Thoracic aorta (tissue), 2 donors: ENCODE measurements around the gene PARN. TPM values are rescaled to one million over a fixed set of nuclear protein-coding genes. Genes with fewer than 3 reads are reported as not detected.
"Not testable (repeated sequence)": the region's sequence is repeated elsewhere in the genome, so short reads cannot be mapped to it uniquely, and the experiment has no call there.

Experiments used
- ATAC-seq: fragments of 150-250 bp; one replicate; pipeline ENCODE4 v1.8.0; 2017; ENCODE audit warnings: low read depth; ENCODE audit not compliant: insufficient number of reproducible peaks, low FRiP score
- DNase-seq: peaks from one replicate; pipeline ENCODE4 v3.0.0-alpha.2; 2020; ENCODE audit warnings: low spot score
- H3K27ac ChIP-seq, 2 donors: fragments of 200-600 bp; sonication (generic); 1 replicate in 1 of 2; 2 replicates in 1 of 2; pipeline ENCODE4 v1.5.1; 2016; ENCODE audit warnings: mild to moderate bottlenecking in 2 of 2, moderate library complexity in 2 of 2
- H3K27me3 ChIP-seq: fragments of 200-600 bp; sonication (generic); replicated peaks from 2 replicates; pipeline ENCODE4 v1.6.0; 2016; ENCODE audit warnings: mild to moderate bottlenecking; ENCODE audit not compliant: insufficient read depth
- H3K36me3 ChIP-seq: fragments of 200-600 bp; sonication (generic); one replicate; pipeline ENCODE4 v1.5.1; 2016
- H3K4me1 ChIP-seq, 2 donors: fragments of 200-600 bp; sonication (generic); 1 replicate in 1 of 2; 2 replicates in 1 of 2; pipeline versions ENCODE4 v1.5.1 to v1.6.0; 2016; ENCODE audit warnings: low read depth in 2 of 2, mild to moderate bottlenecking in 1 of 2; ENCODE audit not compliant: control insufficient read depth in 1 of 2
- H3K4me3 ChIP-seq: fragments of 200-600 bp; sonication (generic); 2 replicates; pipeline ENCODE4 v1.5.1; 2016; ENCODE audit warnings: mild to moderate bottlenecking
- H3K9me3 ChIP-seq: fragments of 200-600 bp; sonication (generic); 2 replicates; pipeline ENCODE4 v1.5.1; 2016
- total RNA-seq, 2 donors: library from RNA; depleted of rRNA; stranded (reverse); fragments of >200 nt; gene quantifications; one replicate each; pipeline versions ENCODE4 v1.1.0 to v1.2.3, GENCODE V29; 2016
- TF ChIP-seq, protein P1 (sequence below): fragments of 200-600 bp; sonication (generic); IDR thresholded peaks from one replicate; pipeline ENCODE4 v1.5.1; 2019; ENCODE audit warnings: antibody characterized with exemption

The PARN gene
- total RNA-seq, 2 donors from 2014 or later = 51.0 to 66.7 TPM

DNA sequence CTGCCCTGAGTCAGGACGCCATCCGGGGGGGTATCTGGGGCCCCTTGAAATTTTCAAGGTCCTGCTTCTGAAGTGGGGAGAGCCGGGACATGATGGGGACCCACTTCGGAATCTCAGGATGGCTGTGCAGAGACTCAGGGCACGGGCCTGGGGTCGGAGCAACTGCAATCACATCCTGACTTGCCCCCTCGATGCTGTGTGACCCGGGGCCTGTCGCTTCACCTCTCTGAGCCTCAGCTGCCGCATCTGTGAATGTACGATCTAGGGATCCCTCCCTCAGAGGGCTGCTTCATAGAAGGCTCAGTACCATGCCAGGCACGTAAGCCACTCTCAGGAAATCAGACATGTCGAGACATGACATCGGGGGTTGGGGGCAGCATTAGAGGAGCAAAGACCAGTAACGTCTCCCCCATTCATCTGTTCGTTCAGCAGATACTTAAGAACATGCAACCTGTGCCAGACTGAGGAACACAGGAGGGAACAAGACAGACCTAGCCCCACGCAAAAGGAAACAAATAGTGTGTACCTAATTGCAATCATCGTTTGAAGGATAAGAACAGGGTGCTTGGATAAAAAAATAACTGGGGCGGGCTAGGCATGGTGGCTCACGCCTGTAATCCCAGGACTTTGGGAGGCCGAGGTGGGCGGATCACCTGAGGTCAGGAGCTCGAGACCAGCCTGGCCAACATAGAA, 229.6 kb downstream of the PARN start:
- Histone ChIP-seq H3K9me3 (no peaks in the 10 kb centered on the region), H3K4me1 (peaks cover 18 to 43% of the 10 kb centered on the region in 2 donors), H3K4me3 (peak overlapping the region; percentile 53), H3K27me3 (no peaks in the 10 kb centered on the region), H3K27ac (peak overlapping the region; percentile 80 to 90), H3K36me3 (no peaks in the 10 kb centered on the region)
- no peak for DNase-seq
- TF ChIP-seq, protein P1, sequence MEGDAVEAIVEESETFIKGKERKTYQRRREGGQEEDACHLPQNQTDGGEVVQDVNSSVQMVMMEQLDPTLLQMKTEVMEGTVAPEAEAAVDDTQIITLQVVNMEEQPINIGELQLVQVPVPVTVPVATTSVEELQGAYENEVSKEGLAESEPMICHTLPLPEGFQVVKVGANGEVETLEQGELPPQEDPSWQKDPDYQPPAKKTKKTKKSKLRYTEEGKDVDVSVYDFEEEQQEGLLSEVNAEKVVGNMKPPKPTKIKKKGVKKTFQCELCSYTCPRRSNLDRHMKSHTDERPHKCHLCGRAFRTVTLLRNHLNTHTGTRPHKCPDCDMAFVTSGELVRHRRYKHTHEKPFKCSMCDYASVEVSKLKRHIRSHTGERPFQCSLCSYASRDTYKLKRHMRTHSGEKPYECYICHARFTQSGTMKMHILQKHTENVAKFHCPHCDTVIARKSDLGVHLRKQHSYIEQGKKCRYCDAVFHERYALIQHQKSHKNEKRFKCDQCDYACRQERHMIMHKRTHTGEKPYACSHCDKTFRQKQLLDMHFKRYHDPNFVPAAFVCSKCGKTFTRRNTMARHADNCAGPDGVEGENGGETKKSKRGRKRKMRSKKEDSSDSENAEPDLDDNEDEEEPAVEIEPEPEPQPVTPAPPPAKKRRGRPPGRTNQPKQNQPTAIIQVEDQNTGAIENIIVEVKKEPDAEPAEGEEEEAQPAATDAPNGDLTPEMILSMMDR = no peak
- ATAC-seq = no peak

DNA sequence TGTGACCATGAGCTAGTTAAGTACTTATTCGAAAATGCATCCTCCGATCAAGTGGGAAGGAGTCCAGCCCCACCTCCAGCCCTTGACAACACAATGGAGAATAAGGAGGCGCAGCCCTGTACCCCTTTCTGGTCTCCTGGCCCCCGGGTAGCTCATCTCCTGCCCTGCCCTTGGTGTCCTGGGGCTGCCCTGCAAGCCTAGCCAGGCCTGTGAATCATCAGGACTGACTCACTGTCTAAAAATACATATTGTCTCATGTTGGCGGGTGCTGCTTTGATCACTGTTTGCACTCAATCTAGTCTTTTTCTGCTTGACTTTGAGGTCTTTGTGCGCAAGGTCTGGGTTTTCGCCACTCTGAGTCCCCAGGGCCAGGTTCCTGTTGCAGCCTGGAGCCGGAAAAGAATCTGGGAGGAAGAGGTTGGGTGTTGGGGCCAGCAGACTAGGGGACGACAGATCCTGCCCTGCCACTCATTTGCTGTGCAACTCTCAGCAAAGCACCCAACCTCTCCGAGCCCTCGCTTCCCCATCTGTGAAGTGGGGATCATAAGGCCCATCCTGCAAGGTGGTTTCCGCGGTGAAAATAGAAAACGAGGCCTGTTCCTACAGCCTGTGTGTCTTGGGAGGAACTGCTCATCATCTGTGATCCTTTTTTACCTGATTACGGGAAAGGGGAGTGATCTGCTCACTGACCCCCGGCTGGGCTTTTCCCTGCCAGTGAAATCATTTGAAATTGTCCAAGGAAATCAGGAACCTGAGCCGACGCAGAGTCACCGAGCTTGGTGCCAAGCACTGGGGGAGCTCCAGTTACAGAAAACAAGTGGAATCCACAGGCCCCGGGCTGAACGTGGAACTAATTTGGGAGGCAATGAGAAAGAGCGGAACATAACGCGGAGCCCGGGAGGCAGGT, 230.4 kb downstream of the PARN start:
- Histone ChIP-seq H3K27ac (peak overlapping the region; percentile 80 to 90), H3K4me3 (peak overlapping the region; percentile 53), H3K4me1 (peaks cover 18 to 43% of the 10 kb centered on the region in 2 donors), H3K27me3 (no peaks in the 10 kb centered on the region), H3K9me3 (no peaks in the 10 kb centered on the region), H3K36me3 (no peaks in the 10 kb centered on the region)
- TF ChIP-seq, protein P1 = no peak
- ATAC-seq = peak; percentile 89
- peak; percentile 57 for DNase-seq

DNA sequence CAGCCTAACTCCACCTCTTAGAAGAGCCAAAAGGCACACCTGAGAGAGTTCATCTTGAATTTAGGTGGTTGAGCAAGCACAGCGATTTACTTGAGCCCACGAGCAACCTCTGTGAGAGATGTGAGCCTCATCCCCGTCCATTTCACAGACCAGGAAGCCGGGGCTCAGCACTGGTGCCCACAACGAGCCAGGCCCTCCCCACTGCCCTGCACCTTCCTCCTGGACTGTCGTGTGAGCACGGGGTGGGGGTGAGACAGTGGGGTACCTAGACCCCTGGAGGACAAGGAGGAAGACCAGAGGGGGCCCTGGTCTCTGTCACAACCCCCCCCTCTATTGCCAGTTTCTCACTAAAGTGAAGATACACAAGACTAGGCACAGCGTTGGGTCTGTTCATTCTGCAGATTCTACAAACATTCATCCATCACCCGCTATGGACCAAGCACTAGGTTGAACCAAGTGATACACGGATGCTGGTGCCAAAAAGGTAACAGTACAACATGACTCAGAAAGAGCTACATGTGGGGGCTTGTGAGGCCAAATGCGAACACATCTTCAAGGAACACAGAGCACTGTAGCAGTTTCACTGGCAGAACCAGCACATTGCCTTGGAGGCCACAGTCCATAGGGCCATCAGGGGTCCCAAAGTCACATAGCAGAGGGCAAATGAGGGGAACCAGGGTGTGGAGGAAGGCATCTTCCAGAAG, 231.9 kb downstream of the PARN start:
- Histone ChIP-seq H3K9me3 (no peaks in the 10 kb centered on the region), H3K27ac (no peak overlapping the region), H3K4me3 (no peak overlapping the region), H3K4me1 (peaks cover 18 to 43% of the 10 kb centered on the region in 2 donors), H3K36me3 (no peaks in the 10 kb centered on the region), H3K27me3 (no peaks in the 10 kb centered on the region)
- TF ChIP-seq, protein P1 = no peak
- DNase-seq (no peak), ATAC-seq (no peak)

DNA sequence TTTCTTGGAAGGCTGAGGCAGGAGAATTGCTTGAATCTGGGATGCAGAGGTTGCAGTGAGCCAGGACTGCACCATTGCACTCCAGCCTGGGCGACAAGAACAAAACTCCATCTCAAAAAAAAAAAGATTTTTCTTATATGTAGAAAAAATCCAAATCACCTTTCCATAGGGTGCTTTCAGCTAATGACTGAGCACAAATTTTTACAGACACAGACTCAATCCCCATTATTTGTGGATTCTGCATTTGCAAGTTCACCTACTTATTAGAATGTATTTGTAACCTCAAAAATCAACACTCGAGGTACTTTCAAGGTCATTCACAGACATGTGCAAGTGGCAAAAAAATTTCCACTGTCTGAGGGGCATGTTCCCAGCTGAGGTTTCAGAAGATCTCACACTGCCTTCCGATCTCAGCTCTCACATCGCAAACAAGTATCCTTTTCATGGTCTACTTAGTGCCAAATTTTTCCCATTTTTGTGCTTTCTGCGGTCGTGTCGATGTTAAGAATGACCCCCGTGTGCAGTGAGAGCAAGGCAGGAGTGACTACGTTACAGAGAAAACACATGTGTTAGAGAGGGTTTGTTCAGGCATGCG, 234.3 kb downstream of the PARN start:
- H3K4me1 ChIP-seq = peaks cover 11 to 26% of the 10 kb centered on the region in 2 donors
- not testable (repeated sequence) for H3K36me3 ChIP-seq, H3K4me3 ChIP-seq, H3K27me3 ChIP-seq, H3K27ac ChIP-seq, DNase-seq, ATAC-seq, H3K9me3 ChIP-seq

DNA sequence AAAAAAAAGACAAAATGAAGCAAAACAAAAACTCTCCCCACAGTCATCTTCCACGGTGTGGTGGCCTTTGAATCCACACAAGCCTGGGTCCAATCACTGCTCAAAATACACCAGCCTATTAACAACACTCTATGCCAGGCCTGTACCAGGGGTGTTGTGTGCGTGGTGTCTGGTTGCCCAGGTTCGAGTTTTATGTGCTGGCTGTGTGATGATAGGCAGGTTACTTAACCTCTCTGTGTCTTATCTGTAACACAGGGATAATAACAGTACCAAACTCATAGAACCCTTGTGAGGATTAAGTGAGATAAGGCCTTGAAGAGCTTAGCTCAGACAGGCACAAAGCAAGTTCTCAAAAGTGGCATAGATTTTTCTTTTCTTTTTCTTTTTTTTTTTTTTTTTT, 235.2 kb downstream of the PARN start:
- H3K9me3 ChIP-seq = no peaks in the 10 kb centered on the region
- TF ChIP-seq, protein P1 = no peak

More for the DNA sequence above, 235.2 kb downstream of the PARN start:
- ATAC-seq (no peak), DNase-seq (no peak)
- Histone ChIP-seq H3K27ac (no peak overlapping the region), H3K4me1 (peaks cover 6 to 16% of the 10 kb centered on the region in 2 donors), H3K36me3 (no peaks in the 10 kb centered on the region), H3K4me3 (no peak overlapping the region), H3K27me3 (no peaks in the 10 kb centered on the region)
